Measurements from ENCODE around the gene GRWD1.
"Not testable (repeated sequence)": the region's sequence is repeated elsewhere in the genome, so short reads cannot be mapped to it uniquely, and the experiment has no call there.

GRWD1 gene

DNA sequence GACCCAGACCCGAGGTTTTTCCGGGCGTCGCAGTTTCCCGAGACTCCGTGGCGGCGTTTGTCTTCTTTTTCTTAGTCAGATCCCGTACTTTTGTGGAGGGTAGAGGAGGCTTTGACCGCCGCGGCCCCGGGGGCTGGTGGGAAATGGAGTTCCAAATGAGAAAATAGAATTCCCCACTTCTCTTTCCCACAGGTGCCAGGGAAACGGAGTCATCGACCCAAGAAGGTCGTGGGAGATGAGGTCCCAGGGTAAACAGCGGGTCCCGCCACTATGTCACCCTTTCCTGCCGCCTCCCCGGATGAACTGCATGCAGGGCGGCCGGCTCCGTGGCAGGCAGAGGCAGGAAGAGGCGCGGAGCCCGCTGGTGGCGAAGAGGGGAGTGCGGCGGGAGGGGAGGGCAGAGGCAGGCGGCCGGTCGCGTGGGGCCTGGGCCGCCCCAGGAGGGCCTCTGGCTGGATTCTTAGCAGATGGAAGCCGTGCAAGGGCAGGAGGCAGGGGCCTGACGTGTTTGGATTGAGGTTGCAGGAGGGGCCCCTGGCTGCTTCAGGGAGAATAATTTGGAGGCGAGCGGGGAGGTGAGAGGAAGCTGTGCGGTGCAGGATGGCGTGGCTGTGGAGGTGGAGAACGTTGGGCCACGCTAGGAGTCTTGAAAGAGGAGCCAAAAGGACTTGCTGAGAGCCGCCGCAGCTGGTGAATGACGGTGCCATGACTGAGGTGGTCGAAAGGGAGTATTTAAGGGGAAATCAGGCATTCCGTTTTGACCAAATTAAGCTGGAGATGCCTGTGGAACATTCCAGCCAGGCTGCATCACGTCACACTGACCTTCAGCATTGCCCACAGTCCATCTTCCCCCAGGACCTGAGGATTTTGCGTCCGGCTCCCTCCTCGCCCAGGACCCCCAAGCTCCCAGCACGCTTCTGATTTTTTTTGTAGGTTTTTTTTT, 35.0 kb downstream of the GRWD1 start:
- no peak for DNase-seq

GRCh38 chr19:48481846-48482639, 36.3 kb downstream of the GRWD1 start:
- DNase-seq, result no peak

DNA sequence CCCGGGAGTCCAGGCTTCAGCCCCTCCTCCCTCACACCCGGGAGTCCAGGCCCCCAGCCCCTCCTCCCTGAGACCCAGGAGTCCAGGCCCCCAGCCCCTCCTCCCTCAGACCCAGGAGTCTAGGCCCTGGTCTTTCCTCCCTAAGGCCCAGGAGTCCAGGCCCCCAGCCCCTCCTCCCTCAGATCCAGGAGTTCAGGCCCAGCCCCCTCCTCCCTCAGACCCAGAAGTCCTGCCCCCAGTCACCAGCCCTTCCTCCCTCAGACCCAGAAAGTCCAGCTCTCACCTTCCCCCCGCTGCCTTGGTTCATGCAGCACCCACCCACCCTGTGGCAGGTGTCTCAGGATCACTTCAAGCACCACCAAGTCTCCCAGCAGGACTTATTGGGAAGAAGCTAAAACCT, 37.5 kb downstream of the GRWD1 start:
- no peak for DNase-seq

- no peak for DNase-seq
Measured at GRCh38 chr19:48484247-48484893, 38.6 kb downstream of the GRWD1 start.

- no peak for DNase-seq
Measured at GRCh38 chr19:48484931-48485612, 39.3 kb downstream of the GRWD1 start.

- not testable (repeated sequence) for DNase-seq
Measured at GRCh38 chr19:48486706-48487105, 40.9 kb downstream of the GRWD1 start.

GRCh38 chr19:48487544-48487943, 41.8 kb downstream of the GRWD1 start:
- no peak for DNase-seq

DNA sequence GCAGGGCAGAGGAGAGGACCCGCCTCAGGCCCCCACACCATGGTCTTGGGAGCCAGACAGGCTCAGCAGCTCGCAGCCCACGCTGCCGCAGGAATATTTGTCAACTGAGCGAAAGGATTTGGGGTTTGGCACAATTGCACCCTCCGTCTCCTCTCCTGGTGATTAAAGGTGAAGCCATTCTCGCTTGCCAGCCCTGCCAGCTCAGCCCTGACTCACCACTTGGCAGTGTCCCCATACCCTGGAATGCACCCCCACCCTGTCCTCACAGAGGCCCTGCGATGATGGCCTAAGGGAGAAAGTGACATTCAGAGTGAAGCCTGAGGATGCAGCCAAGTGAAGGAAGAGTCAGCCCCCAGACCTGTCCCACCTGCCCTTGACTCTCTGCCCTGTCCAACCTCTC, 42.2 kb downstream of the GRWD1 start:
- DNase-seq, result no peak

- DNase-seq, result not testable (repeated sequence)
Measured at GRCh38 chr19:48488478-48488877, 42.7 kb downstream of the GRWD1 start.

DNA sequence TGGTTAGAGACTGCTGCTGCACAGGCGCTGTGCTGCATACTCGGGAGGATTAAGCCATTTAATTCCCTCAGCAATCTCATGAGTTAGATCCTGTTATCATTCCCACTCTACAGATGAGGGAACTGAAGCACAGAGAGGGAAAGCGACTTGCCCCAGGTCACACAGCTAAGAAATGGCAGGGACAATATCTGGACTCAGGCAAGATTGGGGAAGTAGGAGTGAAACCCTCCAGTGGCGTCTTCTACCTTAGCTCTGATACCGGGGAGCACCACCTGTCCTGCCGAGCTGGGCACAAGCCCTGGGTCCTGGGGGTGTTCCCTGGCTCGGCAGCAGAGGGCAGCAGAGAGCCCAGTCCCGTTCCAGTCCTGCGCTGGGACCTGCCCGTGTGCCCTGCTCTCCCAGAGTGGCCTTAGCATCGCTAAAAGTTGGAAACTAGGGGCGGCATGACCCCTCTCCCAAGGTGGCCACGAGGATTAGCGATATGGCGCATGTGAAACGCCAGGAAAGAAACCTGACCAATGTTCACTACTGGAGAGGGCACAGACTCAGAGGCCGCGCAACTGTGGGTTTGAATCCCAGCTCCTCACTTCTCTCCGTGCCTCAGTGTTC, 43.9 kb downstream of the GRWD1 start:
- peak; percentile 31 for DNase-seq

DNA sequence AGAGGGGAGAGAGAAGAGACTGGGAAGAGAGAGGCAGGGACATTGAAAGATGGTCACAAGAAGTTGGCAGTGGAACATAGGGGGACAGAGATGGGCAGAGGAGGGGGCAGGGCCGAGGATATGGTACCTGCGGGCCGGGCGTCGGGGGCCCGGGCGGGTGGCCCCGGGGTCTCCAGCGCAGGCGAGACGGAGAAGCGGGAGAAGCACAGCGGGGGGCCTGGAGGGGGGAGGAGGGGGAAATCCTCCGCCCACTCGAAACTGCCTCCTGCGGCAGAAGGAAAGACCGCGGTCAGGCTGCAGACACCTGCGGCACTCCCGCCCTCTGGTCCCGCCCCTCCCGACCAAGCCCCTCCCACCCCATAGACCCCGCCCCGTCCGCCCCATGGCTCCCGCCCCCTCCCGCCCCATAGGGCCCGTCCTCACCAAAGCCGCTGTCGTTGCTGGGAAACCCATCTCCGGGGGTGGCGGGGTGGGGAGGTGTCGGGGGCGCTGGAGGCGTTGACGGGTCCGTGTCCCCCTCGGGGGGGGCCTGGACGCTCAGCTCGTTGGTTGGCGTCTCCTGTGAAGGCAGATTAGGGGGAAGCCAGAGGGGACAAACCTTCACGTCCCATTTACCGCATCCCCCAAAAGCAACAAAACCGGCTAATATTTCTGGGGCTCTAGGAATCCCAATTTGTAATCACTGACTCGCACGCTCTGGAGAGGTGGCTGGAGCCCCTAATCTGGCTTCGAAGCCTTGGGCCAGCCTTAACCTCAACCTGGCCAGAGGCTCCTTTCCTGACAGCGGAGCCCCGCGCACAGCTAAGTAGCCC, 45.4 kb downstream of the GRWD1 start:
- no peak for DNase-seq

DNA sequence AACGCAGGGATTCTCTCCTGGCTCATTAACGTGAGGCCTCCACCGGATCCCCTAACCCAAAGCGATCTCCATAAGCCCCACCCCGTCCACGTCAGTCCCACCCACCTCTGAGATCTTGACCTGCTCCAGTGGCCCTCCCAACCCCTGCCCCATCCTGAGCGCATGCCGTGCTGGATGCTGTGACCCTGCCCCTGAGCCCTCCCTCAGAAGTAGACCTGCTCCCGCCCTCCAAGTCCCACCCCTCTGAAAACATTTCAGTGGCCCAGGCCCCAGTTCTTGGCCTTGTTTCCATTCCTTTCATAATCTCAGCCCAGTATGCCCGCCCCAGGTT, 46.0 kb downstream of the GRWD1 start:
- no peak for DNase-seq

GRCh38 chr19:48492925-48493717, 47.3 kb downstream of the GRWD1 start:
- DNase-seq, result peak; percentile 97

GRCh38 chr19:48493718-48494401, 48.1 kb downstream of the GRWD1 start:
- no peak for DNase-seq

- DNase-seq, result no peak
Measured at GRCh38 chr19:48495396-48495795, 49.6 kb downstream of the GRWD1 start.

DNA sequence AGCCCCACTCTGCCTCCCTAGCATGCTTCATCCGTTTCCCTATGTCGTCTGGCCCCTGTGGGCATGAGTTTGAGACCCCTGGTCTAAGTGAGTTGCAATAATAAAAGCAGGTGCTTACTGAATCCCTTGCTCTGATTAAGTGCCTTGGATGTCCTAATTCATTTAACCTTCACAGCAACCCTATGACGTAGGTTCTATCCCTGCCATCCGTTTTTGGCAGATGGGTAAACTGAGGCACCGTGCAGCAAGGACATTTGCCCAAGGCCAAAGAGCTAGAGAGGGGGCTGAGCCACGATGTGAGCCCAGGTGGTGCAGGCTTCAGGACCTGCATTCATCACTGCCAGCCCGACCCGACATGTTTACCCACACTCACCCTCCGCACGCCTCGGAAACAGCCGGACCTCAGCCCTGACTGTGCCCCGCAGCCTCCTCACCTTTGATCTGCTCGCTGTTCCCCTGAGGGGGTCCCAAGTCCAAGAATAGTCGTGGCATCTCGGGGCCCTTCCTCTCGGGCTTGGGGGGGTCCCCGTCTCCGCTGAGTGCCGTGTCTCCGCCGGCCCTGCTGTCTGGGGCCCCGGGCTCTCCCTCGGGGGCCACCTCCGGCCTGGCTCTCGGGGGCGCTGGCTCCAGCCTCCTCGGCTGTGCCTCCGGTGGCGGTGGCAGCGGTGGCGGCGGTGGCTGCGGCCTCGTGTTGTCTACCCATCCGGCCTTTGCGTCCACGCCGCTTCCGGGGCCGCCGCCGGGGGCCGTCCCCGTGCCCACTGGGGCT, 51.4 kb downstream of the GRWD1 start:
- DNase-seq, result no peak

DNA sequence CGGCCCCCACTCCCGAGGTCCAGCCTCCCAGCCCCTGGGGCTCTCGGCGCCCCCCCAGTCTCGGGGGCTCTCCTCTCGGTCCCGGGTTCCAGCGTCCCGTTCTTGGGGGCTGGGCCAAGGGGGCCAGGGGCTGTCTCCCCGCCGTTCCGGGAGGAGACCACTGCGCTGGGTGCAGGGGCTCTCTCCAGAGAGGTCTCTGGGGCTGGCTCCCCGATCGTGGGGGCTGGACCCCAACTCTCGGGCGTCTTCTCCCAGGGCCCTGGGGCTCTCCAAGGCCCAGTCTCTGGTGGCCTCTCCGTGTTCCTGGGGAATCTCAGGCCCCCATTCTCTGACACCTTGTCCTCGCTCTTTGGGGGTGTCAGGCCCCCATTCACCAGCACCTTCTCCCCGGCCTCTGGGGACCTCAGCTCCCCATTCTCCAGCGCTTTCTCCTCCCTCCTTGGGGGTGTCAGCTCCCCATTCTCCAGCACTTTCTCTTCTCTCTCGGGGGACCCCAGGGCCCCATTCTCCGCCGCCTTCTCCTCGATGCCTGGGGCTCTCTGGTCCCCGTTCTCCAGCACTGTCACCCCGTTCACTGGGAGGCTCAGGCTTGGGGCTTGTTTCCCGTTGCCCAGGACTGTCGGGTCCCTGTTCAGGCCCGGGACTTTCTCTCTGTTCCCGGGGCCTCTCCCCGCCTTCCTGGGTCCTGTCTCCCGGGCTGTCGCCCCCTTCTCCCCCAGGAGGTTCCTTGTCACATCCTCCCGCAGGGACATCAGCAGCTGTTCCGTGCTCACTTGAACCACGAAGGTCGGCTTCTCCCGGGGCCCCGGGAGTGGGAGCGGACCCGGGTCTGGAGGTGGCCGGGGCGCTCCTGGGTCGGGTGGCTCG, 52.2 kb downstream of the GRWD1 start:
- no peak for DNase-seq

DNA sequence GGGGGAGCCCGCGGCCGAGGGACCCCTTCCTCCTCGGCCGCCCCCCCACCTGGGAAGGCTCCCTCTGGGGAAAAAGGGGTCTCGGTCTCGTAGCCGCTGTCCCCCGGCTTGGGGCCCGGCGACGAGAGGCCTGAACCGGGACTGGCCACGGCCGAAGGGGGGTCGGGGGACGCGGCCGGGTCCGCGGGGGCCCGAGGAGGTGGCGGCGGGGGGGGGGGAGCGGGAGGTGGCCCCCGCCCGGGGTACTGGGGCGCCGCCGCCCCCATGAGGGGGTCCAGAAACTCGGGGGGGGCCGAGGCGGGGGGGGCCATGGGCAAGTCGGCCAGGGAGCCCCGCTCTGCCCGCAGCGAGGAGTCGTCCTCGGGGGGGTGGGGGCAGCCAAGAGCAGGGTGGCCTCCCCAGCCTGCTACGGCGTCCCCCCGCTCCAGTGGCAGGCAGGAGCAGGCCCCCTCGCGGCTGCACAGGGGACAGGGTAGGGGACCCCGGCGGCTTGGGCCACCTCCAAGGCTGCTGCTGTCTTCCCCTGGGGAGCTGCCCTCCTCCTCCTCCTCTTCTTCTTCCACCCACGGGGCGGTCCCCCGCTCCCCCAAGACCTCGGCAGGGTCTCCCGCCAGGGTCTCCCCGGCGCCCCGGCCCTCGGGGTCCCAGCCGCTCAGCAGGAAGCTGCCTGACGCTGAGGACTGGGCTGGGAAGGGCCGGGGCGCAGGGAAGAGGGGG, 53.0 kb downstream of the GRWD1 start:
- DNase-seq, result no peak
